HepG2 (cell line): Measurements from ENCODE around the gene AHCYL2. TPM values are rescaled to one million over a fixed set of nuclear protein-coding genes. Genes with fewer than 3 reads are reported as not detected.

Experiments used
- ATAC-seq: fragments of 200-7000 bp; cut with Tn5 transposase; 3 replicates; pipeline ENCODE4 v1.9.1; 2020; ENCODE audit warnings: mild to moderate bottlenecking, moderate library complexity
- BruUV-seq: library from RNA; stranded (reverse); fragments of 400-500 nt; replicated peaks from 2 replicates; lab custom pipeline; 2021; lab: Mats Ljungman, UMichigan
- CTCF ChIA-PET: fragments of 300-600 bp; formaldehyde crosslinking; extraction: SDS; loops from one replicate; lab custom pipeline; 2021; ENCODE audit warnings: low total read pairs, inconsistent platforms, low intra/inter-chr PET ratio; lab: Yijun Ruan, JAX
- POLR2A ChIA-PET: fragments of 350-600 bp; sonication (Branson Sonifier 250); formaldehyde crosslinking; loops from one replicate; lab custom pipeline; 2020; ENCODE audit warnings: antibody characterized with exemption, inconsistent platforms; lab: Yijun Ruan, JAX
- DNase-seq: peaks from one replicate; pipeline ENCODE4 v3.0.0-alpha.2; 2015; ENCODE audit warnings: low spot score
- FAIRE-seq: peaks from 3 replicates; lab custom pipeline; 2011; peaks lifted over from hg19 to GRCh38; lab: Jason Lieb, UNC
- H2AFZ ChIP-seq: one replicate; pipeline ENCODE4 v1.6.1; 2011; ENCODE audit warnings: low read length, inconsistent platforms
- H3K27ac ChIP-seq: fragments of 300-600 bp; 3 replicates; pipeline ENCODE4 v1.8.0; 2011; ENCODE audit warnings: mixed run types, mild to moderate bottlenecking, mixed read lengths, low read length, inconsistent platforms; ENCODE audit not compliant: insufficient read depth; ENCODE audit errors: extremely low read length
- H3K27me3 ChIP-seq, 2 experiments: fragments of 200-600 bp in 1 of 2; 2 replicates in 1 of 2; 3 replicates in 1 of 2; pipeline versions ENCODE4 v1.6.0 to v1.8.0; 2011; ENCODE audit warnings: low read length in 2 of 2, mild to moderate bottlenecking in 2 of 2, moderate library complexity in 2 of 2, inconsistent platforms in 1 of 2; ENCODE audit not compliant: insufficient read depth in 2 of 2, control insufficient read depth in 1 of 2
- H3K36me3 ChIP-seq, 2 experiments: fragments of 200-600 bp in 1 of 2; replicated peaks in 1 of 2; 2 replicates in 1 of 2; 3 replicates in 1 of 2; pipeline versions ENCODE4 v1.5.1 to v1.8.0; 2011; ENCODE audit warnings: low read length in 2 of 2, inconsistent platforms in 1 of 2; ENCODE audit not compliant: insufficient read depth in 2 of 2, control insufficient read depth in 1 of 2
- H3K4me1 ChIP-seq: 2 replicates; pipeline ENCODE4 v1.5.1; 2012; ENCODE audit warnings: low read length, inconsistent platforms; ENCODE audit not compliant: insufficient read depth
- H3K4me2 ChIP-seq: 2 replicates; pipeline ENCODE4 v1.6.0; 2011; ENCODE audit warnings: low read depth, low read length, inconsistent platforms
- H3K4me3 ChIP-seq, 3 experiments: fragments of 200-600 bp in 1 of 3; sonication (generic), shearing (Covaris generic) in 1 of 3; replicated peaks in 1 of 3; 2 replicates each; pipeline ENCODE4 v1.5.1; 2011 to 2016; ENCODE audit warnings: low read length in 3 of 3, inconsistent platforms in 2 of 3, low read depth in 2 of 3, mild to moderate bottlenecking in 2 of 3, control low read depth in 1 of 3, mixed read lengths in 1 of 3; ENCODE audit not compliant: insufficient read depth in 1 of 3
- H3K79me2 ChIP-seq: one replicate; pipeline ENCODE4 v1.6.1; 2011; ENCODE audit warnings: low read length, inconsistent platforms; ENCODE audit not compliant: insufficient read depth
- H3K9ac ChIP-seq: 2 replicates; pipeline ENCODE4 v1.6.0; 2011; ENCODE audit warnings: mild to moderate bottlenecking, low read depth, low read length, inconsistent platforms; ENCODE audit not compliant: insufficient read depth
- H3K9me3 ChIP-seq: 2 replicates; pipeline ENCODE4 v1.5.1; 2012; ENCODE audit warnings: mild to moderate bottlenecking, low read length
- H4K20me1 ChIP-seq: 2 replicates; pipeline ENCODE4 v1.6.0; 2011; ENCODE audit warnings: inconsistent platforms, mild to moderate bottlenecking, low read length, moderate library complexity; ENCODE audit not compliant: insufficient read depth
- ELF4 ChIP-seq: sonication (generic); formaldehyde crosslinking; IDR thresholded peaks from 2 replicates; pipeline ENCODE4 v1.5.0; 2020; ENCODE audit warnings: missing genetic modification reagents, mild to moderate bottlenecking, moderate library complexity, borderline replicate concordance
- MAX ChIP-seq: IDR thresholded peaks from 2 replicates; pipeline ENCODE4 v1.6.1; 2012; ENCODE audit warnings: inconsistent platforms
- MBD4 ChIP-seq: IDR thresholded peaks from 2 replicates; pipeline ENCODE4 v1.6.1; 2012; ENCODE audit warnings: low read length, inconsistent platforms, borderline replicate concordance
- MIXL1 ChIP-seq: IDR thresholded peaks from 2 replicates; pipeline ENCODE4 v1.6.1; 2016
- SNAPC2 ChIP-seq: sonication (generic); formaldehyde crosslinking; IDR thresholded peaks from 2 replicates; pipeline ENCODE4 v1.8.1; 2022; ENCODE audit warnings: mild to moderate bottlenecking, missing genetic modification reagents
- UBTF ChIP-seq: sonication (generic); formaldehyde crosslinking; IDR thresholded peaks from 2 replicates; pipeline ENCODE4 v1.4.0; 2020; ENCODE audit warnings: mild to moderate bottlenecking, missing genetic modification reagents
- WGBS: methylation state at CpG from one replicate; pipeline ENCODE4 v1.1.6; 2017; ENCODE audit warnings: low lambda C conversion rate; 5-methylcytosine and 5-hydroxymethylcytosine counted together
- in situ Hi-C: cut with HindIII; loops from 2 replicates; pipeline ENCODE4 v1.10.0; 2017; ENCODE audit warnings: low pct_unique_long_range_greater_than_20kb; ENCODE audit not compliant: extremely low pct_ligation_motif_present
- intact Hi-C: fragments of 100-400 bp; cut with micrococcal nuclease; formaldehyde crosslinking; loops from one replicate; pipeline ENCODE4 v1.10.0; 2022; ENCODE audit not compliant: unreplicated experiment
- polyA plus RNA-seq, 8 experiments: library from polyadenylated mRNA; depleted of rRNA in 3 of 8; stranded (reverse) in 7 of 8; unstranded in 1 of 8; fragments of >200 nt; fragmentation: Illumina TruSeq in 4 of 8; extraction: Trizol in 4 of 8; gene quantifications; 2 replicates each; pipeline versions ENCODE4 v1.2.1 to v1.2.3, GENCODE V29; 2011 to 2016; ENCODE audit warnings: low read depth in 4 of 8, missing spikeins in 1 of 8, mixed read lengths in 1 of 8; ENCODE audit not compliant: insufficient read depth in 1 of 8
- total RNA-seq, 5 experiments: library from RNA; depleted of rRNA; stranded (reverse); fragments of >200 nt; fragmentation: Illumina TruSeq; extraction: Trizol; gene quantifications; 2 replicates each; pipeline ENCODE4 v1.2.3, GENCODE V29; 2016; ENCODE audit warnings: low read depth in 1 of 5
- TF ChIP-seq, protein P1 (sequence below): sonication (generic); formaldehyde crosslinking; IDR thresholded peaks from 2 replicates; pipeline ENCODE4 v1.4.0; 2020; ENCODE audit warnings: missing genetic modification reagents, mild to moderate bottlenecking, borderline replicate concordance

AHCYL2 gene
- total and polyA plus RNA-seq, 2 of the 13 experiments (the other 11 are each of a cell fraction or from before 2014, with no cell fraction given): 9.5 to 14.7 TPM

- no TSS peak for BruUV-seq
- H3K9ac ChIP-seq: no peak overlapping the region
- FAIRE-seq: no peak
These were observed 142.5 kb downstream of the AHCYL2 start for GRCh38 chr7:129367349-129367699.

More at GRCh38 chr7:129367349-129367699, 142.5 kb downstream of the AHCYL2 start:
- Histone ChIP-seq H3K36me3 (no peaks in the 10 kb centered on the region), H3K27me3 (no peaks in the 10 kb centered on the region), H3K4me1 (no peaks in the 10 kb centered on the region), H3K4me2 (no peak overlapping the region), H2AFZ (no peak overlapping the region), H4K20me1 (no peaks in the 10 kb centered on the region), H3K9me3 (no peaks in the 10 kb centered on the region), H3K79me2 (no peaks in the 10 kb centered on the region), H3K27ac (no peak overlapping the region)
- ChIA-PET CTCF (interaction anchor here (1.5 to 1.8 kb wide), 3 partner anchors 105 to 277 kb away, joined by 6 to 21 read pairs (median 14); no protein-coding TSS in a partner anchor), POLR2A (interaction anchor here (1.0 kb wide), 1 partner anchor 67 kb away, joined by 3 read pairs; the partner anchor contains the start of gene STRIP2)
- in situ Hi-C loops (loop anchor here (5.0 to 25.0 kb wide), 2 partner anchors 95 to 270 kb away; no protein-coding TSS in a partner anchor), intact Hi-C loops (loop anchor here (1.0 to 10.0 kb wide), 3 partner anchors 105 to 277 kb away; no protein-coding TSS in a partner anchor)
- DNase-seq (no peak), ATAC-seq (no peak; the same call in 1 of the 3 replicates)
- TF ChIP-seq SNAPC2 (CRISPR knock-in tag): no peak
- TF ChIP-seq MIXL1 (CRISPR knock-in tag): no peak
- no peak for TF ChIP-seq MAX
- TF ChIP-seq ELF4 (CRISPR knock-in tag): no peak
- no peak for TF ChIP-seq MBD4
- TF ChIP-seq, protein P1, sequence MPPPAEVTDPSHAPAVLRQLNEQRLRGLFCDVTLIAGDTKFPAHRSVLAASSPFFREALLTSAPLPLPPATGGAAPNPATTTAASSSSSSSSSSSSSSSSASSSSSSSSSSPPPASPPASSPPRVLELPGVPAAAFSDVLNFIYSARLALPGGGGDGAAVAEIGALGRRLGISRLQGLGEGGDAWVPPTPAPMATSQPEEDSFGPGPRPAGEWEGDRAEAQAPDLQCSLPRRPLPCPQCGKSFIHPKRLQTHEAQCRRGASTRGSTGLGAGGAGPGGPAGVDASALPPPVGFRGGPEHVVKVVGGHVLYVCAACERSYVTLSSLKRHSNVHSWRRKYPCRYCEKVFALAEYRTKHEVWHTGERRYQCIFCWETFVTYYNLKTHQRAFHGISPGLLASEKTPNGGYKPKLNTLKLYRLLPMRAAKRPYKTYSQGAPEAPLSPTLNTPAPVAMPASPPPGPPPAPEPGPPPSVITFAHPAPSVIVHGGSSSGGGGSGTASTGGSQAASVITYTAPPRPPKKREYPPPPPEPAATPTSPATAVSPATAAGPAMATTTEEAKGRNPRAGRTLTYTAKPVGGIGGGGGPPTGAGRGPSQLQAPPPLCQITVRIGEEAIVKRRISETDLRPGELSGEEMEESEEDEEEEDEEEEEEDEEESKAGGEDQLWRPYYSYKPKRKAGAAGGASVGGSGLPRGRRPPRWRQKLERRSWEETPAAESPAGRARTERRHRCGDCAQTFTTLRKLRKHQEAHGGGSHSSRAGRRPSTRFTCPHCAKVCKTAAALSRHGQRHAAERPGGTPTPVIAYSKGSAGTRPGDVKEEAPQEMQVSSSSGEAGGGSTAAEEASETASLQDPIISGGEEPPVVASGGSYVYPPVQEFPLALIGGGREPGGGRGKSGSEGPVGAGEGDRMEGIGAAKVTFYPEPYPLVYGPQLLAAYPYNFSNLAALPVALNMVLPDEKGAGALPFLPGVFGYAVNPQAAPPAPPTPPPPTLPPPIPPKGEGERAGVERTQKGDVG (CRISPR knock-in tag): no peak
- no peak for TF ChIP-seq UBTF (CRISPR knock-in tag)
- TF ChIP-seq, all 625 proteins: peak for 0
- no peak overlapping the region for H3K4me3 ChIP-seq
- 73% methylated on average over 1 of the region's 1 CpG for WGBS
